ENCODE results near the gene ITSN2.

- TF ChIP-seq CTCF (IDR thresholded peaks at IDR 0.05 in 4 of 5, conservative IDR thresholded peaks at IDR 0.05 in 1 of 5) (no peak), POLR2A (IDR thresholded peaks at IDR 0.05) (no peak)
Measured at GRCh38 chr2:24339856-24340262, 20.5 kb downstream of the ITSN2 start.
